NCI-H2081 (cell line): Measurements from ENCODE around the gene LSM3.
"Not testable (repeated sequence)": the region's sequence is repeated elsewhere in the genome, so short reads cannot be mapped to it uniquely, and the experiment has no call there.

Experiments used
- DNase-seq, 2 experiments: peaks; one replicate each; lab custom pipeline; 2025; lab: John Stamatoyannopoulos, UW

Gene LSM3

GRCh38 chr3:14221902-14222301 is 43.3 kb downstream of the LSM3 start:
- DNase-seq = no peak

GRCh38 chr3:14222457-14222856 is 43.8 kb downstream of the LSM3 start:
- no peak for DNase-seq

- DNase-seq = no peak
These were observed 44.4 kb downstream of the LSM3 start for GRCh38 chr3:14222900-14223594.

- no peak for DNase-seq
These were observed 45.0 kb downstream of the LSM3 start for GRCh38 chr3:14223595-14223994.

- no peak for DNase-seq
These were observed 46.3 kb downstream of the LSM3 start for GRCh38 chr3:14224895-14225294.

- no peak for DNase-seq
These were observed 46.8 kb downstream of the LSM3 start for GRCh38 chr3:14225421-14225820.

- DNase-seq = not testable (repeated sequence)
These were observed 47.7 kb downstream of the LSM3 start for GRCh38 chr3:14226351-14226750.

- DNase-seq = no peak
These were observed 49.2 kb downstream of the LSM3 start for GRCh38 chr3:14227856-14228255.

GRCh38 chr3:14228681-14229470 is 50.3 kb downstream of the LSM3 start:
- no peak for DNase-seq

GRCh38 chr3:14229695-14230094 is 51.1 kb downstream of the LSM3 start:
- DNase-seq = not testable (repeated sequence)

GRCh38 chr3:14230729-14231128 is 52.1 kb downstream of the LSM3 start:
- no peak for DNase-seq

- no peak for DNase-seq
These were observed 52.8 kb downstream of the LSM3 start for GRCh38 chr3:14231145-14231990.

GRCh38 chr3:14231998-14232501 is 53.4 kb downstream of the LSM3 start:
- DNase-seq = no peak

GRCh38 chr3:14234251-14235002 is 55.8 kb downstream of the LSM3 start:
- no peak for DNase-seq

- no peak for DNase-seq
These were observed 56.6 kb downstream of the LSM3 start for GRCh38 chr3:14235003-14235911.

- DNase-seq = no peak
These were observed 57.3 kb downstream of the LSM3 start for GRCh38 chr3:14235912-14236295.

GRCh38 chr3:14236902-14237301 is 58.3 kb downstream of the LSM3 start:
- no peak for DNase-seq

- DNase-seq = no peak
These were observed 58.8 kb downstream of the LSM3 start for GRCh38 chr3:14237457-14237856.

- DNase-seq = no peak
These were observed 59.7 kb downstream of the LSM3 start for GRCh38 chr3:14238356-14238755.

GRCh38 chr3:14238930-14239329 is 60.3 kb downstream of the LSM3 start:
- DNase-seq = no peak

- no peak for DNase-seq
These were observed 61.3 kb downstream of the LSM3 start for GRCh38 chr3:14239940-14240339.
